GM04503 (cell line): ENCODE measurements around the gene PFKFB2.

Source experiments
- DNase-seq: peaks from one replicate; pipeline ENCODE4 v3.0.0-alpha.2; 2012; ENCODE audit warnings: low read depth

The PFKFB2 gene

GRCh38 chr1:207089627-207090355 is 36.7 kb downstream of the PFKFB2 start:
- no peak for DNase-seq

GRCh38 chr1:207091200-207091908 is 38.3 kb downstream of the PFKFB2 start:
- no peak for DNase-seq

GRCh38 chr1:207093944-207094343 is 40.9 kb downstream of the PFKFB2 start:
- DNase-seq = no peak

GRCh38 chr1:207097871-207098324 is 44.8 kb downstream of the PFKFB2 start:
- DNase-seq = no peak

GRCh38 chr1:207101720-207102119 is 48.6 kb downstream of the PFKFB2 start:
- DNase-seq = no peak

GRCh38 chr1:207102146-207102545 is 49.1 kb downstream of the PFKFB2 start:
- DNase-seq = no peak

GRCh38 chr1:207102659-207103058 is 49.6 kb downstream of the PFKFB2 start:
- no peak for DNase-seq

- DNase-seq = no peak
Observed at GRCh38 chr1:207103892-207104373, 50.9 kb downstream of the PFKFB2 start, which contains the start of gene C4BPA. TSS of gene C4BPA (plus strand) at chr1:207104233. CDS start at chr1:207113026, 8,793 bp downstream.

- no peak for DNase-seq
Observed at GRCh38 chr1:207109004-207109403, 55.9 kb downstream of the PFKFB2 start.

GRCh38 chr1:207112616-207113296 is 59.7 kb downstream of the PFKFB2 start:
- DNase-seq = no peak

- no peak for DNase-seq
Observed at GRCh38 chr1:207115269-207115668, 62.2 kb downstream of the PFKFB2 start.

- DNase-seq = no peak
Observed at GRCh38 chr1:207124389-207124788, 71.3 kb downstream of the PFKFB2 start.

- DNase-seq = no peak
Observed at GRCh38 chr1:207128336-207128921, 75.4 kb downstream of the PFKFB2 start.

GRCh38 chr1:207129053-207129452 is 76.0 kb downstream of the PFKFB2 start:
- DNase-seq = no peak
